ENCODE data around the gene TOLLIP. TPM values are rescaled to one million over a fixed set of nuclear protein-coding genes. Genes with fewer than 3 reads are reported as not detected.

Gene TOLLIP
- total RNA-seq, 6 donors from 2014 or later = 39.5 to 97.4 (median 53.4) TPM

GRCh38 chr11:1225386-1226225, 83.8 kb downstream of the TOLLIP start:
- DNase-seq = peak in 1 of 2 donors; percentile 66
- H3K4me1 ChIP-seq = peaks cover 0 to 5% (median 1%) of the 10 kb centered on the region in 4 donors
- H3K4me3 ChIP-seq = no peak overlapping the region
- peaks cover 0 to 15% (median 0%) of the 10 kb centered on the region in 4 donors for H3K27me3 ChIP-seq
- no peaks in the 10 kb centered on the region for H3K36me3 ChIP-seq
- H3K27ac ChIP-seq = no peak overlapping the region
- H3K9me3 ChIP-seq = no peaks in the 10 kb centered on the region
- ATAC-seq (ENCODE audit: low FRiP score in 2 of 2) = no peak
- WGBS, 2 donors = 81 to 85% methylated on average over 11 to 29 of the region's 29 CpGs
- TF ChIP-seq POLR2A (IDR thresholded peaks at IDR 0.05) (no peak), EP300 (IDR thresholded peaks at IDR 0.05) (no peak), POLR2AphosphoS5 (IDR thresholded peaks at IDR 0.05) (no peak)
- TF ChIP-seq, protein P1, sequence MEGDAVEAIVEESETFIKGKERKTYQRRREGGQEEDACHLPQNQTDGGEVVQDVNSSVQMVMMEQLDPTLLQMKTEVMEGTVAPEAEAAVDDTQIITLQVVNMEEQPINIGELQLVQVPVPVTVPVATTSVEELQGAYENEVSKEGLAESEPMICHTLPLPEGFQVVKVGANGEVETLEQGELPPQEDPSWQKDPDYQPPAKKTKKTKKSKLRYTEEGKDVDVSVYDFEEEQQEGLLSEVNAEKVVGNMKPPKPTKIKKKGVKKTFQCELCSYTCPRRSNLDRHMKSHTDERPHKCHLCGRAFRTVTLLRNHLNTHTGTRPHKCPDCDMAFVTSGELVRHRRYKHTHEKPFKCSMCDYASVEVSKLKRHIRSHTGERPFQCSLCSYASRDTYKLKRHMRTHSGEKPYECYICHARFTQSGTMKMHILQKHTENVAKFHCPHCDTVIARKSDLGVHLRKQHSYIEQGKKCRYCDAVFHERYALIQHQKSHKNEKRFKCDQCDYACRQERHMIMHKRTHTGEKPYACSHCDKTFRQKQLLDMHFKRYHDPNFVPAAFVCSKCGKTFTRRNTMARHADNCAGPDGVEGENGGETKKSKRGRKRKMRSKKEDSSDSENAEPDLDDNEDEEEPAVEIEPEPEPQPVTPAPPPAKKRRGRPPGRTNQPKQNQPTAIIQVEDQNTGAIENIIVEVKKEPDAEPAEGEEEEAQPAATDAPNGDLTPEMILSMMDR (IDR thresholded peaks at IDR 0.05) = no peak

- TF ChIP-seq EP300 (IDR thresholded peaks at IDR 0.05) (no peak), POLR2A (IDR thresholded peaks at IDR 0.05) (no peak), POLR2AphosphoS5 (IDR thresholded peaks at IDR 0.05) (no peak)
- TF ChIP-seq, protein P1 (IDR thresholded peaks at IDR 0.05) = no peak
- Histone ChIP-seq H3K4me1 (peaks cover under 1 to 8% (median 4%) of the 10 kb centered on the region in 4 donors), H3K27me3 (peaks cover 0 to 18% (median 0%) of the 10 kb centered on the region in 4 donors), H3K27ac (no peak overlapping the region), H3K36me3 (no peaks in the 10 kb centered on the region), H3K4me3 (no peak overlapping the region), H3K9me3 (no peaks in the 10 kb centered on the region)
- ATAC-seq (ENCODE audit: low FRiP score in 2 of 2) (no peak), DNase-seq (peak in 1 of 2 donors; percentile 62)
- 72 to 73% methylated on average over 10 to 23 of the region's 27 CpGs for WGBS, 2 donors
These were observed 84.7 kb downstream of the TOLLIP start for GRCh38 chr11:1224491-1225385.

Small RNA genes within 50 kb of the gene (small RNA-seq; reads per million reads assigned to genes)
- 0 to 1.1 (median 0) reads per million in 4 donors for gene MIR6744

Other genes with a start within 250 kb of the TOLLIP start
- under 1 TPM in 2 of 6 donors, not detected in 4; 0.11 to 0.84 TPM for gene MUC2, start 234.8 kb downstream of the TOLLIP start, total RNA-seq
- gene MUC5AC, start 151.7 kb downstream of the TOLLIP start, total RNA-seq = 1 to 10 TPM in 2 of 6 donors, under 1 TPM in 3, not detected in 1; under 0.01 to 7.3 (median 0.78) TPM
- gene MUC5B, start 86.6 kb downstream of the TOLLIP start, total RNA-seq = 10 to 100 TPM in 4 of 6 donors, 1 to 10 TPM in 2; 3.2 to 54.5 (median 16.2) TPM
- gene BRSK2, start 80.3 kb upstream of the TOLLIP start, total RNA-seq = under 1 TPM in 4 of 6 donors, not detected in 2; 0.11 to 0.54 (median 0.25) TPM
- 10 to 100 TPM; 34.7 to 72.3 (median 49.5) TPM for gene MOB2, start 177.1 kb upstream of the TOLLIP start, total RNA-seq